ENCODE results near the gene ERP29.

The ERP29 gene

GRCh38 chr12:112012775-112013600 lies at the start of gene ERP29, which contains the start of gene TMEM116:
TSS of gene ERP29 (plus strand) at chr12:112013426. CDS start at chr12:112013466, 40 bp downstream.
TSS of gene TMEM116 (minus strand) at chr12:112013165. CDS start at chr12:112005270, 7,895 bp downstream.
- TF ChIP-seq, protein P1, sequence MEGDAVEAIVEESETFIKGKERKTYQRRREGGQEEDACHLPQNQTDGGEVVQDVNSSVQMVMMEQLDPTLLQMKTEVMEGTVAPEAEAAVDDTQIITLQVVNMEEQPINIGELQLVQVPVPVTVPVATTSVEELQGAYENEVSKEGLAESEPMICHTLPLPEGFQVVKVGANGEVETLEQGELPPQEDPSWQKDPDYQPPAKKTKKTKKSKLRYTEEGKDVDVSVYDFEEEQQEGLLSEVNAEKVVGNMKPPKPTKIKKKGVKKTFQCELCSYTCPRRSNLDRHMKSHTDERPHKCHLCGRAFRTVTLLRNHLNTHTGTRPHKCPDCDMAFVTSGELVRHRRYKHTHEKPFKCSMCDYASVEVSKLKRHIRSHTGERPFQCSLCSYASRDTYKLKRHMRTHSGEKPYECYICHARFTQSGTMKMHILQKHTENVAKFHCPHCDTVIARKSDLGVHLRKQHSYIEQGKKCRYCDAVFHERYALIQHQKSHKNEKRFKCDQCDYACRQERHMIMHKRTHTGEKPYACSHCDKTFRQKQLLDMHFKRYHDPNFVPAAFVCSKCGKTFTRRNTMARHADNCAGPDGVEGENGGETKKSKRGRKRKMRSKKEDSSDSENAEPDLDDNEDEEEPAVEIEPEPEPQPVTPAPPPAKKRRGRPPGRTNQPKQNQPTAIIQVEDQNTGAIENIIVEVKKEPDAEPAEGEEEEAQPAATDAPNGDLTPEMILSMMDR (conservative IDR thresholded peaks at IDR 0.05): peak; percentile 50
- peak; percentile 75 for TF ChIP-seq ZFX (IDR thresholded peaks at IDR 0.05)
- peak within 1 kb of the TSS; percentile 95 for H3K27ac ChIP-seq

- TF ChIP-seq, protein P1 (conservative IDR thresholded peaks at IDR 0.05): no peak
- no peak for TF ChIP-seq ZFX (IDR thresholded peaks at IDR 0.05)
- no peak overlapping the region for H3K27ac ChIP-seq
Measured at GRCh38 chr12:111964935-111965334, 48.3 kb upstream of the ERP29 start.

DNA sequence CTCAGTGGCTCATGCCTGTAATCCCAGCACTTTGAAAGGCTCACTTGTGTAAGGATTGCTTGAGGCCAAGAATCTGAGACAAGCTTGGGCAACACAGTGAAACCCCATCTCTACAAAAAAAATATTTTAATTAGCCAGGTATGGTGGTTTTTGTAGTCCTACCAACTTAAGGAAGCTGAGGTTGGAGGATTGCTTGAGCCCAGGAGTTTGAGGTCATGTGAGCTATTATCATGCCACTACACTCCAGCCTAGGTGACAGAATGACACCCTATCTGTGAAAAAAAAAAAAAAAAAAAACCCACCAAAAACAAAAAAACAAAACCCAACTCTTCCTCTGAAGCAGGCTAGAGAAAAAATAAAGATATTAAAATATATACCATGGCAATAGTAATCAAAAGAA lies 41.4 kb upstream of the ERP29 start:
- H3K27ac ChIP-seq: no peak overlapping the region
- TF ChIP-seq ZFX (IDR thresholded peaks at IDR 0.05): no peak
- TF ChIP-seq, protein P1 (conservative IDR thresholded peaks at IDR 0.05): no peak

- no peak overlapping the region for H3K27ac ChIP-seq
- TF ChIP-seq, protein P1 (conservative IDR thresholded peaks at IDR 0.05): no peak
- no peak for TF ChIP-seq ZFX (IDR thresholded peaks at IDR 0.05)
Measured at GRCh38 chr12:111975161-111975931, 37.9 kb upstream of the ERP29 start.

DNA sequence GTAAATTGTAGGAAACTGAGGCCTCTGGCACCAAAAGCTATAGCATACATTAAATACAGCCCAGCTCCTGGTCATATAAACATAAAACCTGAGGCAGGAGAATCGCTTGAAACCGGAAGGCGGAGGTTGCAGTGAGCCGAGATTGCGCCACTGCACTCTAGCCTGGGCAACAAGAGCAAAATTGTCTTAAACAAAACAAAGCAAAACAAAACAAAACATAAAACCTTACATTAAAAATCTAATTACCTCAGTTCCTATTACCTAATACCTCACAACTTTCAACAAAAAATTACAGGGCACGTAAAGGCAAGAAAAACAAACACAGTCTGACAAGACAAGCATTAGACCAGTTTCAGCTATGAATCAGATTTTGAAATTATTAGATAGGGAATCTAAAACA lies 36.9 kb upstream of the ERP29 start:
- TF ChIP-seq, protein P1 (conservative IDR thresholded peaks at IDR 0.05): no peak
- TF ChIP-seq ZFX (IDR thresholded peaks at IDR 0.05): no peak
- H3K27ac ChIP-seq: no peak overlapping the region

DNA sequence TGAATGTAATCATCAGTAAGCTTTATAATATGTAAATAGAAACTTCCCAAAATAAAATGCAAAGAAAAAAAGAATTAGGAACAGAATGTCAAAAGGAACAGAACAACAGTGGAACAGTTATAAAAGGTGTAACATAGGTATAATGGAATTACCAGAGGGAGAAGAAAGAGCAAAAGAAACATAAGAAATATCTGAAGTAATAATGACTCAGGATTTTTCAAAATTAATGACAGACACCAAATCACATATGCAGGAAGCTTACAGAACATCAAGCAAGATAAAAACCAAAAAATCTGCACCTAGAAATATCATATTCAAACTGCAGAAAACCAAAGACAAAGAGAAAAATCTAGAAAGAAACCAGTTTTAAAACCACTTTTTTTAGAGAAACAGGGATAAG lies 36.4 kb upstream of the ERP29 start:
- no peak overlapping the region for H3K27ac ChIP-seq
- TF ChIP-seq ZFX (IDR thresholded peaks at IDR 0.05): no peak
- TF ChIP-seq, protein P1 (conservative IDR thresholded peaks at IDR 0.05): no peak

DNA sequence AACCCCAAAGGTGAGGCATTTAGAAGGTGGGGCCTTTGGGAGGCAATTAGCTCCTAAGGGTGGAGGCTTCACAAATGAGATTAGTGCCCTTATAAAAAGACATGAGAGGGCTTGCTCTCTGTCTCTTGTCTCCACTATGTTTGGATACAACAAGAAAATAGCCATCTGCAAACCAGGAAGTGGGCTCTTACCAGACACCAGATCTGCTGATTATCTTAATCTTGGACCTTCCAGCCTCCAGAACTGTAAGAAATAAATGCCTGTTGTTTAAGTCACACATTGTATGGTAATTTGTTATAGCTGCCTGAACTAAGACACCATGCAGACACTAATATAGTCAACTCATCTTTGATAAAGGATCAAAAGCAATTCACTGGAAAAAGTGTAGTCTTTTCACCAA lies 34.7 kb upstream of the ERP29 start:
- no peak overlapping the region for H3K27ac ChIP-seq
- TF ChIP-seq ZFX (IDR thresholded peaks at IDR 0.05): no peak
- TF ChIP-seq, protein P1 (conservative IDR thresholded peaks at IDR 0.05): no peak

Data from C4-2B (cell line).